Measurements from ENCODE around the gene STK17A.

Gene STK17A

GRCh38 chr7:43637114-43637806 is 54.4 kb downstream of the STK17A start:
- Histone ChIP-seq H3K9ac (ENCODE audit: low read length) (no peak overlapping the region), H3K27ac (ENCODE audit: low read depth, low read length) (no peak overlapping the region), H3K4me3 (ENCODE audit: low read depth, low read length) (no peak overlapping the region), H3K4me1 (ENCODE audit: control insufficient read depth, insufficient read depth, low read length) (no peaks in the 10 kb centered on the region), H3K36me3 (ENCODE audit: control insufficient read depth, insufficient read depth, low read length) (peaks cover 83% of the 10 kb centered on the region), H3K9me3 (ENCODE audit: control insufficient read depth, insufficient read depth, low read depth, low read length) (no peaks in the 10 kb centered on the region), H3K27me3 (ENCODE audit: control insufficient read depth, insufficient read depth, low read length) (no peaks in the 10 kb centered on the region)

DNA sequence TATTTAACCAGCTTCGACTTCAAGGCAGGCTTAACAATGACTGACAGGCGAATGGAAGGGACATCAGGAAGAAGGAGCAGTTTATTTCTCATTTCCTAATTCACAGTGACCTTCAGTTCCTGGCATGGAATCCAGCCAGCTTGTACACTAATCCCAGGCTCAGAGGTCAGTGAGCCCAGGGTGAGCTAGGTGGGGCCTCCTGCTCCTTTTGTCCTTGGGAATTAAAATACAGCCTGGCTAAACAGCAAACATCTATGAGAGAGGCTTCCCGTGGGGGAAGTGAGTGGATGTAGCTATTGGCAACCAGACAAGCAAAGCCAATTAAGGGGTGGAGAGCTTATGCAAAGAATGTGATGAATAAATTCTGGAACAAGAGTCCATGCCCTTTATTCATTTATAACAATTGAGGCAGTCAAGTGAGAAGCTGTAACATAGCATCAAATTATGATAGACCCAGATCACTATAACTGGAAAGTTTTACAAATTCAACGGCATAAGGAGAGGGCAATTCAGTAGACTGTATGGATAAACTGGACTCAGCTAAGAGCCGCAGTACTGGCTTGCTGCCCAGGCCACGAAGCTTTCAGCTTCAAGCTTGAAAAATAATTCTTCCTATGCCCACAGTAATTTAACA is 57.1 kb downstream of the STK17A start:
- peaks cover 81% of the 10 kb centered on the region for H3K36me3 ChIP-seq (ENCODE audit: control insufficient read depth, insufficient read depth, low read length)

GRCh38 chr7:43640679-43641078 is 57.8 kb downstream of the STK17A start:
- peaks cover 80% of the 10 kb centered on the region for H3K36me3 ChIP-seq (ENCODE audit: control insufficient read depth, insufficient read depth, low read length)
- H3K27me3 ChIP-seq (ENCODE audit: control insufficient read depth, insufficient read depth, low read length) = no peaks in the 10 kb centered on the region
- peaks cover 3% of the 10 kb centered on the region; the same call in 1 of the 2 replicates for H3K4me1 ChIP-seq (ENCODE audit: control insufficient read depth, insufficient read depth, low read length)
- H3K27ac ChIP-seq (ENCODE audit: low read depth, low read length) = no peak overlapping the region
- no peaks in the 10 kb centered on the region for H3K9me3 ChIP-seq (ENCODE audit: control insufficient read depth, insufficient read depth, low read depth, low read length)
- no peak overlapping the region for H3K9ac ChIP-seq (ENCODE audit: low read length)
- H3K4me3 ChIP-seq (ENCODE audit: low read depth, low read length) = no peak overlapping the region

More for the DNA sequence above, 57.1 kb downstream of the STK17A start:
- Histone ChIP-seq H3K27ac (ENCODE audit: low read depth, low read length) (no peak overlapping the region), H3K9ac (ENCODE audit: low read length) (no peak overlapping the region), H3K4me3 (ENCODE audit: low read depth, low read length) (no peak overlapping the region), H3K9me3 (ENCODE audit: control insufficient read depth, insufficient read depth, low read depth, low read length) (no peaks in the 10 kb centered on the region), H3K4me1 (ENCODE audit: control insufficient read depth, insufficient read depth, low read length) (no peaks in the 10 kb centered on the region), H3K27me3 (ENCODE audit: control insufficient read depth, insufficient read depth, low read length) (no peaks in the 10 kb centered on the region)

GRCh38 chr7:43642897-43643630 is 60.2 kb downstream of the STK17A start:
- Histone ChIP-seq H3K4me1 (ENCODE audit: control insufficient read depth, insufficient read depth, low read length) (peaks cover 27% of the 10 kb centered on the region), H3K27ac (ENCODE audit: low read depth, low read length) (no peak overlapping the region), H3K9me3 (ENCODE audit: control insufficient read depth, insufficient read depth, low read depth, low read length) (no peaks in the 10 kb centered on the region), H3K4me3 (ENCODE audit: low read depth, low read length) (no peak overlapping the region), H3K9ac (ENCODE audit: low read length) (no peak overlapping the region), H3K27me3 (ENCODE audit: control insufficient read depth, insufficient read depth, low read length) (no peaks in the 10 kb centered on the region), H3K36me3 (ENCODE audit: control insufficient read depth, insufficient read depth, low read length) (peaks cover 66% of the 10 kb centered on the region)

DNA sequence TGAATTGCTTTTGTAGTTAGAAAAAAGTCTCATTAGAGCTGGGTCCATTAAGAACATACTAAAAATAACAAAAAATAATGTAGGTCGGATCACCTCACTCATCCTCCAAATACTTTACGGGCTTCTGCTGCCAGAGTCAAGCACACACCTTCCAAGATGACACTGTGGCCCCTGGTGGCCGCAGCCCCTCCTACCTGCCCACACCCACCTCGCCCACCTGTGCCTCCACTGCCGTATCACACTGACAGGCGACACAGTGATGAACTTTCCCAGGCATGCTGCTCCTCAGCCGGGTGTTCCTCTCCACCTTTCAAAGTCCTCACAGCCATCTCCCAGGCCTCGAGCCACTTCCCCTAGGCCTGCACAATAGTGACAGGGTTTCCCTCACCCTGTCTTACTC is 60.9 kb downstream of the STK17A start:
- peaks cover 64% of the 10 kb centered on the region for H3K36me3 ChIP-seq (ENCODE audit: control insufficient read depth, insufficient read depth, low read length)
- H3K4me1 ChIP-seq (ENCODE audit: control insufficient read depth, insufficient read depth, low read length) = peaks cover 34% of the 10 kb centered on the region
- H3K4me3 ChIP-seq (ENCODE audit: low read depth, low read length) = no peak overlapping the region
- no peak overlapping the region for H3K27ac ChIP-seq (ENCODE audit: low read depth, low read length)
- H3K27me3 ChIP-seq (ENCODE audit: control insufficient read depth, insufficient read depth, low read length) = no peaks in the 10 kb centered on the region
- H3K9me3 ChIP-seq (ENCODE audit: control insufficient read depth, insufficient read depth, low read depth, low read length) = no peaks in the 10 kb centered on the region
- H3K9ac ChIP-seq (ENCODE audit: low read length) = no peak overlapping the region

DNA sequence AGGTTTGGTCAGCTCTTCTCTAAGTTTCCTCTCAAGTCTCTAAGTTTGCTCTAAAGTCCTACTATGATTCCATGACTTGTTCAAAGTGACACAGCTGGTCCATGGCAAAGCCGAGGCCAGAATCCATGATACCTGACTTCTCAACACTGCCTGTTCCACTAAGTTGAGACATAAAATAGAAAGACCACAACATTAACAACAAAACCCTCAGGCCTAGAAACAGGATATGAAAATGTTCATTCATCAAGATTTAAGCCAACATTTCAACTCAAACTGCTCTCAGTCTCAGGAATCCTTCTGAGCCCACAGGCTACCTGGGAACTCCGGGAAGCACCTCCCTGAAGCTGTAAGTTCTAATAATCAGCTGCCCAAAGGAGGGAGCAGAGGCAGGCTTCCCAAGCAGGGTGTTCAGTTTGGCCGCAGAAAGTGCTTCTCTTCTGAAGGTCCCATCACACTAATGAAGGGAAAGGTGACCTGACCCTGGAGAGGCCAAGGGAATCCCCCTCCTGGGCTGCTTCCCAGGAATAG is 62.9 kb downstream of the STK17A start:
- no peaks in the 10 kb centered on the region for H3K27me3 ChIP-seq (ENCODE audit: control insufficient read depth, insufficient read depth, low read length)
- no peak overlapping the region for H3K4me3 ChIP-seq (ENCODE audit: low read depth, low read length)
- peaks cover 54% of the 10 kb centered on the region for H3K4me1 ChIP-seq (ENCODE audit: control insufficient read depth, insufficient read depth, low read length)
- peak overlapping the region; percentile 92; the same call in 1 of the 2 replicates for H3K27ac ChIP-seq (ENCODE audit: low read depth, low read length)
- H3K9me3 ChIP-seq (ENCODE audit: control insufficient read depth, insufficient read depth, low read depth, low read length) = no peaks in the 10 kb centered on the region
- peak overlapping the region; percentile 84 for H3K9ac ChIP-seq (ENCODE audit: low read length)
- peaks cover 45% of the 10 kb centered on the region for H3K36me3 ChIP-seq (ENCODE audit: control insufficient read depth, insufficient read depth, low read length)

DNA sequence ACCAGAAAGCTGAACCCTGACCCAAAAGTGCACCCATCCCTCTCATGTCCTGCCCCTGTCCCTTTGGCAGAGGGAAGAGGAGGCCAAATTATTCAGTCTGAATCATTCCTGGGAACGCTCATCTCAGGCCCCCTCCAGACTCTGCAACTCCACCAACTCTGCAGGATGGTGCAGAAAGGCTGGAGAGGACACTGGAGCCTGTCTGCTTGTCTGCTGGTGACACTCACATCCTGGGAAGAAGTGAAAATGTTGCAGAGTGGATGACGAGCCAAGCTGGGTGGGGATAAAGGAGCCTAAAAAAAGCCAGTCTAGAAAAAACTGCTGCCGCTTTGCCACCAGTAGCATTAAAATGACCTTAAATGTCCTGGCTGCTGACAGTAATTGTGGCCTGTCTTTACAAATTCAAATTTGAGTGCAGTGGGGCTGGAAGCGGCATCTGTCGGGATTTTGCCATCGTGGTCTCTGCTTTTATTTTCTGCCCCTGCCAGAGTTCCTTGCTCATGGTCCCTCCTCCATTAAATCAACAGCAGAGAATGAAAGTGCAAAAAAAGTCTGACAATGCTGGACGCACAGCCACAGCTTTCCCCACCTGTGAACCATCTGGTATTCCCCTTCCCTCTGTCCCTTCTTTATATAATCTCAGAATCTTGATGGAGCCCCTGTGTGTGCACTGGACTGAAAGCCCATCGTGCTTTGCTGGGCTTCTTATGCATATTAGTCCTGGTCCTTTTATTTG is 63.9 kb downstream of the STK17A start:
- peaks cover 36% of the 10 kb centered on the region for H3K36me3 ChIP-seq (ENCODE audit: control insufficient read depth, insufficient read depth, low read length)
- peaks cover 63% of the 10 kb centered on the region for H3K4me1 ChIP-seq (ENCODE audit: control insufficient read depth, insufficient read depth, low read length)
- H3K9ac ChIP-seq (ENCODE audit: low read length) = peak overlapping the region; percentile 84
- peak overlapping the region; percentile 27; the same call in 1 of the 2 replicates for H3K4me3 ChIP-seq (ENCODE audit: low read depth, low read length)
- H3K27ac ChIP-seq (ENCODE audit: low read depth, low read length) = peak overlapping the region; percentile 92
- H3K9me3 ChIP-seq (ENCODE audit: control insufficient read depth, insufficient read depth, low read depth, low read length) = no peaks in the 10 kb centered on the region
- no peaks in the 10 kb centered on the region for H3K27me3 ChIP-seq (ENCODE audit: control insufficient read depth, insufficient read depth, low read length)

DNA sequence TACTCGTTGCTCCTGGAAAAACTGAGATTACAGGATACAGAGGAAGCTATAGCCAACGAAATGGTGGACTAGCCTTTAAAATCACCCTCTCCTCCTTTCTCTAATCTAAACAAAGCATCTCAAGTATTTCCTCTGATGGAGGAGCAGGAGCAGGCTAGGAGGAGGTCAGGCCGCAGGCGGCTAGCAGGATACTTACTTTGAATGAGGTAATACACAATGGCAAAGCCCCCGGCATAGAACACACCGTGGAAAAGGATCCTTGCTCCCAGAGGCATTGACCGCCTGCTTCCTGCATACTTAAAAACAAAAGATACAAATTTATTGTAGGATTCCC is 64.4 kb downstream of the STK17A start:
- Histone ChIP-seq H3K9ac (ENCODE audit: low read length) (peak overlapping the region; percentile 84), H3K36me3 (ENCODE audit: control insufficient read depth, insufficient read depth, low read length) (peaks cover 36% of the 10 kb centered on the region)

DNA sequence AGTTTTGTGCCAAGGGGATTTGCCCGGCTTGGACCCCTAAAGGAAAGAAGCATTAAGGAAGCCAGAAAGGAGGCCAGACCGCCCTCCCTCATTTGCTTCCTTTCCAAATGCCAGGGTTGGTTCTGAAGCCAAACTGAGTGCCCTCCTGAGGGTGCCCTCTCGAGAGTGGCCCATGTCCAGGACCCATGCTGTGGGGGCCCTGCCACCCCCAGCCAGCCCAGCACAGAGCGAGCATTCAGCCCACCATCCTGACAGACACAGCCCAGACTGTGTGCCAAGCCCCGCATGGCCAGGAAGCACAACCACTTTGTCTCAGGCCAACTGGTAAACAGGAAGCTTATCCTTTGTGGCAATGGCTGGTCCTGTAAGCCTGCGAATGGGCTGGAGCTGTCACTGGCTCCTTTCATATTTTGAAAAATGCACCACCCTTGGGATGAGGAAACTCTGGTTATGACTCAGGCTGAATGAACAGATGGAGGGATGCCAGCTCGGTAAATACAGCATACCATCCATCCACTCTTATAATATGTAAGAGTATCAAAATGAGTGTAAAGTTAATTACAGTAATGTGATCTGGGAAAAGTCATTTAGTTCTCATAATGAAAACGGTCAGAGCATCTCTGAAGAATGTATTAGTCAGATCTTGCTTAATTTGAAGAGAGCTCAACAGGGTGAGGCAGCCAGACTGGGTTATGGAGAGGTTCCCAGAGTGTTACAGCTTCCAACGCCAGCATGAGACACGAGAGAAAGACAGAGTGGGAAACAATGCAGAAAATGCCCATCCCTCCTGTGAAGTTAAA is 65.0 kb downstream of the STK17A start:
- H3K9me3 ChIP-seq (ENCODE audit: control insufficient read depth, insufficient read depth, low read depth, low read length) = no peaks in the 10 kb centered on the region
- peaks cover 68% of the 10 kb centered on the region for H3K4me1 ChIP-seq (ENCODE audit: control insufficient read depth, insufficient read depth, low read length)
- peak overlapping the region; percentile 92 for H3K27ac ChIP-seq (ENCODE audit: low read depth, low read length)
- H3K36me3 ChIP-seq (ENCODE audit: control insufficient read depth, insufficient read depth, low read length) = peaks cover 31% of the 10 kb centered on the region
- H3K27me3 ChIP-seq (ENCODE audit: control insufficient read depth, insufficient read depth, low read length) = no peaks in the 10 kb centered on the region
- H3K9ac ChIP-seq (ENCODE audit: low read length) = peak overlapping the region; percentile 84
- H3K4me3 ChIP-seq (ENCODE audit: low read depth, low read length) = no peak overlapping the region

More for the DNA sequence above, 64.4 kb downstream of the STK17A start:
- Histone ChIP-seq H3K27ac (ENCODE audit: low read depth, low read length) (peak overlapping the region; percentile 92), H3K4me3 (ENCODE audit: low read depth, low read length) (peak overlapping the region; percentile 27; the same call in 1 of the 2 replicates), H3K4me1 (ENCODE audit: control insufficient read depth, insufficient read depth, low read length) (peaks cover 68% of the 10 kb centered on the region), H3K9me3 (ENCODE audit: control insufficient read depth, insufficient read depth, low read depth, low read length) (no peaks in the 10 kb centered on the region), H3K27me3 (ENCODE audit: control insufficient read depth, insufficient read depth, low read length) (no peaks in the 10 kb centered on the region)

All from HUES6 (cell line).